Panc1 (cell line): Measurements from ENCODE around the gene POLR2A. TPM values are rescaled to one million over a fixed set of nuclear protein-coding genes. Genes with fewer than 3 reads are reported as not detected.

Experiments used
- ATAC-seq: fragments of 200-7000 bp; cut with Tn5 transposase; 2 replicates; pipeline ENCODE4 v1.9.1; 2020; ENCODE audit warnings: mild to moderate bottlenecking, moderate library complexity
- BruUV-seq: library from RNA; stranded (reverse); fragments of 400-500 nt; replicated peaks from 2 replicates; lab custom pipeline; 2021; lab: Mats Ljungman, UMichigan
- CTCF ChIA-PET: fragments of 300-600 bp; sonication (Branson Sonifier 250); formaldehyde crosslinking; loops from one replicate; lab custom pipeline; 2022; ENCODE audit warnings: antibody characterized with exemption; lab: Charles Lee
- POLR2A ChIA-PET: fragments of 300-600 bp; sonication (Branson Sonifier 250); formaldehyde crosslinking; loops from one replicate; lab custom pipeline; 2022; ENCODE audit warnings: antibody characterized with exemption; lab: Charles Lee
- DNase-seq: peaks from one replicate; pipeline ENCODE4 v3.0.0-alpha.2; 2010; ENCODE audit warnings: low read depth, low spot score
- H3K27ac ChIP-seq: 2 replicates; pipeline ENCODE4 v1.5.1; 2011; ENCODE audit warnings: mild to moderate bottlenecking, low read length, inconsistent platforms
- H3K27me3 ChIP-seq: fragments of 200-500 bp; sonication (Bioruptor generic); 2 replicates; pipeline ENCODE4 v1.6.0; 2014; ENCODE audit warnings: low read length, inconsistent platforms; ENCODE audit not compliant: control insufficient read depth, insufficient read depth
- H3K36me3 ChIP-seq: fragments of 200-500 bp; sonication (Bioruptor generic); 2 replicates; pipeline ENCODE4 v1.5.1; 2014; ENCODE audit warnings: inconsistent platforms, mild to moderate bottlenecking, low read length, moderate library complexity; ENCODE audit not compliant: control insufficient read depth, insufficient read depth
- H3K4me1 ChIP-seq: 2 replicates; pipeline ENCODE4 v1.5.1; 2011; ENCODE audit warnings: inconsistent platforms, mild to moderate bottlenecking, low read length, moderate library complexity; ENCODE audit not compliant: control insufficient read depth, insufficient read depth
- H3K4me3 ChIP-seq, 2 experiments: 2 replicates each; pipeline ENCODE4 v1.5.1; 2011 to 2012; ENCODE audit warnings: low read depth in 2 of 2, low read length in 2 of 2, mild to moderate bottlenecking in 2 of 2, inconsistent platforms in 1 of 2, moderate library complexity in 1 of 2
- H3K9me3 ChIP-seq: fragments of 200-500 bp; sonication (Bioruptor generic); 2 replicates; pipeline ENCODE4 v1.5.1; 2014; ENCODE audit warnings: low read depth, mild to moderate bottlenecking, inconsistent platforms, low read length, moderate library complexity; ENCODE audit not compliant: control insufficient read depth, insufficient read depth
- POLR2AphosphoS5 ChIP-seq: IDR thresholded peaks from 2 replicates; pipeline ENCODE4 v1.6.1; 2012; ENCODE audit warnings: mild to moderate bottlenecking, low read depth, low read length, moderate library complexity
- SIN3A ChIP-seq: IDR thresholded peaks from 2 replicates; pipeline ENCODE4 v1.6.1; 2012; ENCODE audit warnings: low read depth, mild to moderate bottlenecking, low read length, moderate library complexity, borderline replicate concordance; ENCODE audit not compliant: insufficient read depth
- TCF7L2 ChIP-seq: IDR thresholded peaks from 2 replicates; pipeline ENCODE4 v1.6.1; 2011; ENCODE audit warnings: mild to moderate bottlenecking, low read depth, low read length, inconsistent platforms
- in situ Hi-C: cut with HindIII; loops from 2 replicates; pipeline ENCODE4 v1.10.0; 2016; ENCODE audit warnings: low sequenced_read_pairs, low pct_unique_long_range_greater_than_20kb
- intact Hi-C: fragments of 100-400 bp; cut with micrococcal nuclease; formaldehyde crosslinking; loops from one replicate; pipeline ENCODE4 v1.10.0; 2022; ENCODE audit not compliant: unreplicated experiment
- total RNA-seq: library from RNA; stranded (reverse); gene quantifications from one replicate; pipeline ENCODE4 v1.2.1, GENCODE V29; 2021; ENCODE audit not compliant: unreplicated experiment
- TF ChIP-seq, protein P1 (sequence below), 2 experiments: IDR thresholded peaks; 2 replicates each; pipeline ENCODE4 v1.6.1; 2011 to 2012; ENCODE audit warnings: low read depth in 2 of 2, control low read depth in 1 of 2, low read length in 1 of 2, mild to moderate bottlenecking in 1 of 2, moderate library complexity in 1 of 2; ENCODE audit not compliant: insufficient read depth in 1 of 2
- TF ChIP-seq, protein P2 (sequence below): fragments of 450-650 bp; IDR thresholded peaks from 2 replicates; pipeline ENCODE4 v1.5.1; 2017; ENCODE audit warnings: mild to moderate bottlenecking

The POLR2A gene
- total RNA-seq, 1 experiment from 2014 or later = 181 TPM

DNA sequence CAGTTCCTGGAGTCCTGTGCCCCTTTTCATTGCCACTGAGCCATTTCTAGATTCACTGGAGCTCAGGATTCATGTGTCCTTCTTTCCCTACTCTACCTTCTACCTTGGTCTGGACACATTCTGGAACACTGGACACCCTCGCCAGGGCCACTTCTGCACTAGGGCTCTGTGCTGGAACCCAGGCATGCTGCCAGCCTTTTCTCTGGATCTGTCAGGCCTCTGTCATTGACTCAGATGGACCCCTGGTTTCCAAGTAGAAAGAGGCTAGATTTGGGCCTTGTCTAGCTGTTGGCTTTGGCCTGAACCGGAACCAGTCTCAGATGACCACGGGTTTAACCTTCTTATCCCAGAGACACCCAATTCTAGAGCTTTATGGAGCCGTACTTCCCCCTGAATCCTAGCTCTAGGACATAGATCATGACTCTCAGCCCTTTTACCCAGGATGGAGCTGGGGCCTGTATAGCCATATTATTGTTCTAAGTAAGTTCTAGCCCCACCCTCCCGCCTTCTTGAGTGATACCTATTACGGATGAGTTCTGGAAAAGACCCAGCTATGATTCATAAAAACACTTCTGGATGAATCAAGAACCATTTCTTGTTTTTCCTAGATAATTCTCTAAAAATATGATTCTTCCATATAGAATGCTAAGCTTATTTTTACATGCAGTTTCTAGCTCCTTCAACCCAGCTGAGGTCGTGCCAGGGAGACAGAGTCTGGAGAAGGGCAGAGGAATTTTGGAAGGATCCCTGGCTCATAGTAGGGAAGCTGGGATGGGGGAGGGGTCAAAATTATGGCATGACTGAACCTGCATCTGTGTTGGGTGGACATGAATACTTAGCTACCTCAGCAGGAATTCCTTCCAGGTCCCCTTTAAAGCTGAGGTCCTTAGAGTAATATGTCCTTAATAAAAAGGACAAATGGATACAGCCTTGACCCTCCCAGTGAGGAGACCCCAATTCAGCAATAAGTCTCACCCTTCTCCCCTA, 40.4 kb upstream of the POLR2A start:
- Histone ChIP-seq H3K4me1 (peaks cover 16% of the 10 kb centered on the region), H3K36me3 (no peaks in the 10 kb centered on the region), H3K4me3 (no peak overlapping the region), H3K27me3 (no peaks in the 10 kb centered on the region), H3K9me3 (no peaks in the 10 kb centered on the region), H3K27ac (no peak overlapping the region)
- no TSS peak for BruUV-seq
- no peak for ATAC-seq
- DNase-seq = no peak
- ChIA-PET CTCF (no interaction called here), POLR2A (no interaction called here)
- no peak for TF ChIP-seq TCF7L2
- TF ChIP-seq, protein P1, sequence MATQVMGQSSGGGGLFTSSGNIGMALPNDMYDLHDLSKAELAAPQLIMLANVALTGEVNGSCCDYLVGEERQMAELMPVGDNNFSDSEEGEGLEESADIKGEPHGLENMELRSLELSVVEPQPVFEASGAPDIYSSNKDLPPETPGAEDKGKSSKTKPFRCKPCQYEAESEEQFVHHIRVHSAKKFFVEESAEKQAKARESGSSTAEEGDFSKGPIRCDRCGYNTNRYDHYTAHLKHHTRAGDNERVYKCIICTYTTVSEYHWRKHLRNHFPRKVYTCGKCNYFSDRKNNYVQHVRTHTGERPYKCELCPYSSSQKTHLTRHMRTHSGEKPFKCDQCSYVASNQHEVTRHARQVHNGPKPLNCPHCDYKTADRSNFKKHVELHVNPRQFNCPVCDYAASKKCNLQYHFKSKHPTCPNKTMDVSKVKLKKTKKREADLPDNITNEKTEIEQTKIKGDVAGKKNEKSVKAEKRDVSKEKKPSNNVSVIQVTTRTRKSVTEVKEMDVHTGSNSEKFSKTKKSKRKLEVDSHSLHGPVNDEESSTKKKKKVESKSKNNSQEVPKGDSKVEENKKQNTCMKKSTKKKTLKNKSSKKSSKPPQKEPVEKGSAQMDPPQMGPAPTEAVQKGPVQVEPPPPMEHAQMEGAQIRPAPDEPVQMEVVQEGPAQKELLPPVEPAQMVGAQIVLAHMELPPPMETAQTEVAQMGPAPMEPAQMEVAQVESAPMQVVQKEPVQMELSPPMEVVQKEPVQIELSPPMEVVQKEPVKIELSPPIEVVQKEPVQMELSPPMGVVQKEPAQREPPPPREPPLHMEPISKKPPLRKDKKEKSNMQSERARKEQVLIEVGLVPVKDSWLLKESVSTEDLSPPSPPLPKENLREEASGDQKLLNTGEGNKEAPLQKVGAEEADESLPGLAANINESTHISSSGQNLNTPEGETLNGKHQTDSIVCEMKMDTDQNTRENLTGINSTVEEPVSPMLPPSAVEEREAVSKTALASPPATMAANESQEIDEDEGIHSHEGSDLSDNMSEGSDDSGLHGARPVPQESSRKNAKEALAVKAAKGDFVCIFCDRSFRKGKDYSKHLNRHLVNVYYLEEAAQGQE (IDR thresholded peaks at IDR 0.05; ENCODE audit: insufficient read depth in 1 of 2, low read depth in 2 of 2, low read length in 1 of 2) = no peak
- TF ChIP-seq SIN3A = no peak
- no peak for TF ChIP-seq POLR2AphosphoS5
- TF ChIP-seq, protein P2, sequence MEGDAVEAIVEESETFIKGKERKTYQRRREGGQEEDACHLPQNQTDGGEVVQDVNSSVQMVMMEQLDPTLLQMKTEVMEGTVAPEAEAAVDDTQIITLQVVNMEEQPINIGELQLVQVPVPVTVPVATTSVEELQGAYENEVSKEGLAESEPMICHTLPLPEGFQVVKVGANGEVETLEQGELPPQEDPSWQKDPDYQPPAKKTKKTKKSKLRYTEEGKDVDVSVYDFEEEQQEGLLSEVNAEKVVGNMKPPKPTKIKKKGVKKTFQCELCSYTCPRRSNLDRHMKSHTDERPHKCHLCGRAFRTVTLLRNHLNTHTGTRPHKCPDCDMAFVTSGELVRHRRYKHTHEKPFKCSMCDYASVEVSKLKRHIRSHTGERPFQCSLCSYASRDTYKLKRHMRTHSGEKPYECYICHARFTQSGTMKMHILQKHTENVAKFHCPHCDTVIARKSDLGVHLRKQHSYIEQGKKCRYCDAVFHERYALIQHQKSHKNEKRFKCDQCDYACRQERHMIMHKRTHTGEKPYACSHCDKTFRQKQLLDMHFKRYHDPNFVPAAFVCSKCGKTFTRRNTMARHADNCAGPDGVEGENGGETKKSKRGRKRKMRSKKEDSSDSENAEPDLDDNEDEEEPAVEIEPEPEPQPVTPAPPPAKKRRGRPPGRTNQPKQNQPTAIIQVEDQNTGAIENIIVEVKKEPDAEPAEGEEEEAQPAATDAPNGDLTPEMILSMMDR = no peak
- in situ Hi-C loops = no loop called here
- intact Hi-C loops = no loop called here

DNA sequence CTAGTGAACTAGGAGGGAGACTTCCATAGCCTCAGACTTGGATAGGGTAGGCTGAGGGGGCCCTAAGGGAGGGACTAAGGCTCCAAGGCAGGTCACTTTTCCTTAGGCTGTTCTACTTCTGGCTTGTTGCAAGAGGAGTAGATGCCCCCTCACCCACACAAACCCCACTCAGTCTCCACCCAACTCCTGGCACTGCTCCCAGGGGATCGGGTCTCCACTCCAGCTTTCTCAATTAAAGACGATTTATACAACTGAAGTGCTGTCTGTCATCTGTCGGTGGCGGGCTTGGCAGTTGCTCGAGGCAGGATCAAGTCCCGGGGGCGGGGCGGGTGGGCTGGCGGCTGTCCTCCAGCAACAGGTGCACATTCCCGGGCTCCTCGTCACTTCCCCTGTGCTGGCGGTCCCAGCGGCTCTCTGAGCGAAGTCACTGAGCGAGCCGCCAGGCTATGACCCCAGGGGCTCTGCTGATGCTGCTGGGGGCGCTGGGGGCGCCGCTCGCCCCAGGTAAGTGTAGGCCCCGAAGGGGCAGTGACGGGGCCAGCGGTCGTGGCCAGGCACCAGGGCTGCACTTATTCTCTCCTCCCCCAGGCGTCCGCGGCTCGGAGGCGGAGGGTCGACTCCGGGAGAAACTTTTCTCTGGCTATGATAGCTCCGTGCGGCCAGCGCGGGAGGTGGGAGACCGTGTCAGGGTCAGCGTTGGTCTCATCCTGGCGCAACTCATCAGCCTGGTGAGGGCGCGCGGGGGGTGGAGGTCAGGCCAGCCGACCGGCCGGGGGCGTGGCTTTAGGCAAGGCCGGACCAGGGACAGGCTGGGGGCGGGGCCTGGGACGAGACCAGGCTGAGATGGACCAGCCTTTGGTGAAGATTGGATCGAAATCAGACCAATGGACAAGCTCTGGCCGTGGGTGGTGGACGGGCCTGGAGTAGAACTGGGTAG, 39.2 kb upstream of the POLR2A start, which contains the start of gene CHRNB1:
TSS of gene CHRNB1 (plus strand) at position 380 of the 937 bp plus-strand sequence. CDS start at position 447, 67 bp downstream.
- no peak for DNase-seq
- BruUV-seq = no TSS peak
- no peaks in the 10 kb centered on the region for H3K9me3 ChIP-seq
- peak within 1 kb of the TSS; percentile 63 for H3K27ac ChIP-seq
- POLR2A ChIA-PET = interaction anchor here (0.6 to 0.7 kb wide), 2 partner anchors 8 to 132 kb away, joined by 3 to 9 read pairs; no protein-coding TSS in a partner anchor
- in situ Hi-C loops (no loop called here), intact Hi-C loops (no loop called here)
- TF ChIP-seq POLR2AphosphoS5 = no peak
- TF ChIP-seq, protein P1 (IDR thresholded peaks at IDR 0.05; ENCODE audit: insufficient read depth in 1 of 2, low read depth in 2 of 2, low read length in 1 of 2) = no peak
- no peak for TF ChIP-seq TCF7L2
- TF ChIP-seq SIN3A = no peak
- TF ChIP-seq, protein P2 = no peak; the same call in 1 of the 2 replicates
- CTCF ChIA-PET = interaction anchor here (0.5 to 1.1 kb wide), 2 partner anchors 14 to 115 kb away, joined by 3 read pairs; no protein-coding TSS in a partner anchor
- no peaks in the 10 kb centered on the region for H3K27me3 ChIP-seq
- no peaks in the 10 kb centered on the region for H3K36me3 ChIP-seq
- ATAC-seq = peak; percentile 91
- peaks cover 14% of the 10 kb centered on the region for H3K4me1 ChIP-seq
- peak within 1 kb of the TSS; percentile 49 to 66 for H3K4me3 ChIP-seq
